K562 (cell line): ENCODE data around the gene DHX57. TPM values are rescaled to one million over a fixed set of nuclear protein-coding genes. Genes with fewer than 3 reads are reported as not detected.
A peak's percentile ranks its signal among the peaks of the same experiment; 100 is the strongest.

Experiments used
- DNMT1 ChIP-seq: fragments of 450-650 bp; IDR thresholded peaks from 2 replicates; pipeline ENCODE4 v1.6.1; 2016; ENCODE audit warnings: antibody characterized with exemption, mild to moderate bottlenecking
- ETS2 ChIP-seq: IDR thresholded peaks from 2 replicates; pipeline ENCODE4 v1.6.1; 2016; ENCODE audit warnings: borderline replicate concordance, missing genetic modification characterization, mild to moderate bottlenecking, moderate library complexity, missing compliant biosample characterization; ENCODE audit not compliant: poor library complexity, severe bottlenecking
- FOXA3 ChIP-seq, 2 experiments: fragments of 450-650 bp in 1 of 2; sonication (generic) in 1 of 2; formaldehyde crosslinking; IDR thresholded peaks in 1 of 2; conservative IDR thresholded peaks in 1 of 2; 2 replicates each; pipeline versions ENCODE4 v1.4.0 to v1.8.0; 2020 to 2022; ENCODE audit warnings: mild to moderate bottlenecking in 2 of 2, missing genetic modification reagents in 1 of 2
- HDAC1 ChIP-seq, 2 experiments: fragments of 450-650 bp; IDR thresholded peaks; 2 replicates each; pipeline ENCODE4 v1.6.1; 2016 to 2017; ENCODE audit warnings: inconsistent platforms in 1 of 2, mild to moderate bottlenecking in 1 of 2, moderate library complexity in 1 of 2
- MEF2A ChIP-seq: IDR thresholded peaks from 2 replicates; pipeline ENCODE4 v1.6.1; 2011; ENCODE audit warnings: low read depth, mild to moderate bottlenecking, low read length, moderate library complexity; ENCODE audit not compliant: control insufficient read depth
- MYC ChIP-seq, 2 experiments: fragments of 250-450 bp in 1 of 2; sonication (Bioruptor Pico) in 1 of 2; IDR thresholded peaks; 2 replicates each; pipeline versions ENCODE4 v1.5.1 to v1.6.1; 2012 to 2021; ENCODE audit warnings: low read depth in 2 of 2, borderline replicate concordance in 1 of 2, improper control_type of control experiment in 1 of 2, low read length in 1 of 2, mild to moderate bottlenecking in 1 of 2, moderate library complexity in 1 of 2
- NRF1 ChIP-seq, 2 experiments: fragments of 450-650 bp; IDR thresholded peaks in 1 of 2; conservative IDR thresholded peaks in 1 of 2; 2 replicates each; pipeline ENCODE4 v1.6.1; 2014; ENCODE audit warnings: mild to moderate bottlenecking in 2 of 2
- PTBP1 ChIP-seq: fragments of 200-400 bp; formaldehyde crosslinking; IDR thresholded peaks from 2 replicates; pipeline ENCODE4 v1.6.1; 2017; ENCODE audit warnings: low read depth, low read length
- PURB ChIP-seq: sonication (generic); formaldehyde crosslinking; IDR thresholded peaks from 2 replicates; pipeline ENCODE4 v1.9.0; 2021; ENCODE audit warnings: low read depth, mild to moderate bottlenecking, missing genetic modification reagents
- SIN3B ChIP-seq: fragments of 450-650 bp; IDR thresholded peaks from 2 replicates; pipeline ENCODE4 v1.6.1; 2017; ENCODE audit warnings: low read depth, mild to moderate bottlenecking, moderate library complexity
- U2AF1 ChIP-seq: fragments of 200-400 bp; formaldehyde crosslinking; optimal IDR thresholded peaks from 2 replicates; pipeline ENCODE3; 2017; ENCODE audit warnings: mild to moderate bottlenecking, low read depth, low read length, moderate library complexity
- ZBTB17 ChIP-seq: fragments of 450-650 bp; formaldehyde crosslinking; IDR thresholded peaks from 2 replicates; pipeline ENCODE4 v1.4.0; 2020; ENCODE audit warnings: mild to moderate bottlenecking
- ZNF232 ChIP-seq: sonication (generic); formaldehyde crosslinking; IDR thresholded peaks from 2 replicates; pipeline ENCODE4 v1.8.0; 2022; ENCODE audit warnings: mild to moderate bottlenecking, missing genetic modification reagents
- ZNF274 ChIP-seq: IDR thresholded peaks from 2 replicates; pipeline ENCODE4 v1.6.1; 2011; ENCODE audit warnings: low read depth, mild to moderate bottlenecking, low read length, moderate library complexity, borderline replicate concordance
- ZSCAN32 ChIP-seq: fragments of 450-650 bp; formaldehyde crosslinking; IDR thresholded peaks from 2 replicates; pipeline ENCODE4 v1.4.0; 2020; ENCODE audit warnings: mild to moderate bottlenecking, moderate library complexity
- polyA plus RNA-seq, 8 experiments: library from polyadenylated mRNA; depleted of rRNA in 4 of 8; stranded (reverse) in 5 of 8; unstranded in 3 of 8; fragments of >200 nt; fragmentation: Nextera tagmentation in 2 of 8; fragmentation: Illumina TruSeq in 1 of 8; extraction: Ambion mirVana in 2 of 8; extraction: Trizol in 1 of 8; gene quantifications; 2 replicates each; pipeline versions ENCODE4 v1.2.1 to v1.2.3, GENCODE V29; 2011 to 2014; ENCODE audit warnings: inconsistent platforms in 1 of 8, missing spikeins in 1 of 8
- total RNA-seq, 7 experiments: library from RNA; depleted of rRNA in 6 of 7; stranded (reverse); fragments of >200 nt in 6 of 7; fragmentation: Illumina TruSeq in 2 of 7; extraction: Trizol in 2 of 7; gene quantifications; 2 replicates each; pipeline versions ENCODE4 v1.2.1 to v1.2.3, GENCODE V29; 2011 to 2021; ENCODE audit warnings: low replicate concordance in 1 of 7
- TF ChIP-seq, protein P1 (sequence below): IDR thresholded peaks from 3 replicates; pipeline ENCODE4 v1.6.1; 2011; ENCODE audit warnings: borderline replicate concordance, mild to moderate bottlenecking, moderate library complexity; ENCODE audit not compliant: insufficient read length; ENCODE audit errors: extremely low read depth
- TF ChIP-seq, protein P2 (sequence below), 2 experiments: fragments of 450-650 bp in 1 of 2; sonication (generic) in 1 of 2; formaldehyde crosslinking; conservative IDR thresholded peaks; 2 replicates each; pipeline versions ENCODE4 v1.4.0 to v1.8.1; 2020 to 2022; ENCODE audit warnings: mild to moderate bottlenecking in 1 of 2, missing genetic modification reagents in 1 of 2

The DHX57 gene
- total and polyA plus RNA-seq, 9 of the 15 experiments (the other 6 are each of a cell fraction or from before 2014, with no cell fraction given) = 7.4 to 23.6 (median 17.9) TPM

GRCh38 chr2:38750011-38750890 lies 125.5 kb downstream of the DHX57 start (continued):
- TF ChIP-seq, protein P1, sequence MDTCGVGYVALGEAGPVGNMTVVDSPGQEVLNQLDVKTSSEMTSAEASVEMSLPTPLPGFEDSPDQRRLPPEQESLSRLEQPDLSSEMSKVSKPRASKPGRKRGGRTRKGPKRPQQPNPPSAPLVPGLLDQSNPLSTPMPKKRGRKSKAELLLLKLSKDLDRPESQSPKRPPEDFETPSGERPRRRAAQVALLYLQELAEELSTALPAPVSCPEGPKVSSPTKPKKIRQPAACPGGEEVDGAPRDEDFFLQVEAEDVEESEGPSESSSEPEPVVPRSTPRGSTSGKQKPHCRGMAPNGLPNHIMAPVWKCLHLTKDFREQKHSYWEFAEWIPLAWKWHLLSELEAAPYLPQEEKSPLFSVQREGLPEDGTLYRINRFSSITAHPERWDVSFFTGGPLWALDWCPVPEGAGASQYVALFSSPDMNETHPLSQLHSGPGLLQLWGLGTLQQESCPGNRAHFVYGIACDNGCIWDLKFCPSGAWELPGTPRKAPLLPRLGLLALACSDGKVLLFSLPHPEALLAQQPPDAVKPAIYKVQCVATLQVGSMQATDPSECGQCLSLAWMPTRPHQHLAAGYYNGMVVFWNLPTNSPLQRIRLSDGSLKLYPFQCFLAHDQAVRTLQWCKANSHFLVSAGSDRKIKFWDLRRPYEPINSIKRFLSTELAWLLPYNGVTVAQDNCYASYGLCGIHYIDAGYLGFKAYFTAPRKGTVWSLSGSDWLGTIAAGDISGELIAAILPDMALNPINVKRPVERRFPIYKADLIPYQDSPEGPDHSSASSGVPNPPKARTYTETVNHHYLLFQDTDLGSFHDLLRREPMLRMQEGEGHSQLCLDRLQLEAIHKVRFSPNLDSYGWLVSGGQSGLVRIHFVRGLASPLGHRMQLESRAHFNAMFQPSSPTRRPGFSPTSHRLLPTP = no peak
- TF ChIP-seq NRF1 (conservative IDR thresholded peaks at IDR 0.05 in 1 of 2, IDR thresholded peaks at IDR 0.05 in 1 of 2) (peak in 1 of 2 experiments; percentile 41; a peak in 2 of 4 replicates), PURB (no peak), HDAC1 (IDR thresholded peaks at IDR 0.05) (peak in 1 of 2 experiments; percentile 52; a peak in 1 of 4 replicates), ZBTB17 (CRISPR knock-in tag) (0 out of 2 replicates have a peak, but pooled peaks have one; percentile 22), DNMT1 (no peak), SIN3B (peak; percentile 23; the same call in 1 of the 2 replicates), U2AF1 (peak; percentile 29), ZSCAN32 (CRISPR knock-in tag) (0 out of 2 replicates have a peak, but pooled peaks have one; percentile 53), MEF2A (no peak), ZNF232 (0 out of 2 replicates have a peak, but pooled peaks have one; percentile 9), ZNF274 (no peak), FOXA3 (CRISPR knock-in tag; conservative IDR thresholded peaks at IDR 0.05 in 1 of 2, IDR thresholded peaks at IDR 0.05 in 1 of 2) (peak in 1 of 2 experiments; percentile 23; a peak in 1 of 4 replicates), ETS2 (tag) (no peak), PTBP1 (0 out of 2 replicates have a peak, but pooled peaks have one; percentile 20), MYC (IDR thresholded peaks at IDR 0.05; ENCODE audit: low read depth, low read length) (peak; percentile 57; the same call in 1 of the 2 replicates), MYC (CRISPR knock-in tag; IDR thresholded peaks at IDR 0.05; ENCODE audit: borderline replicate concordance, low read depth) (no peak)
- TF ChIP-seq, protein P2, sequence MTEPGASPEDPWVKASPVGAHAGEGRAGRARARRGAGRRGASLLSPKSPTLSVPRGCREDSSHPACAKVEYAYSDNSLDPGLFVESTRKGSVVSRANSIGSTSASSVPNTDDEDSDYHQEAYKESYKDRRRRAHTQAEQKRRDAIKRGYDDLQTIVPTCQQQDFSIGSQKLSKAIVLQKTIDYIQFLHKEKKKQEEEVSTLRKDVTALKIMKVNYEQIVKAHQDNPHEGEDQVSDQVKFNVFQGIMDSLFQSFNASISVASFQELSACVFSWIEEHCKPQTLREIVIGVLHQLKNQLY (CRISPR knock-in tag; conservative IDR thresholded peaks at IDR 0.05) = 0 out of 4 replicates have a peak, but pooled peaks of 1 of the 2 experiments have one; percentile 43
